ENCODE data around the gene ENHO.

DNA sequence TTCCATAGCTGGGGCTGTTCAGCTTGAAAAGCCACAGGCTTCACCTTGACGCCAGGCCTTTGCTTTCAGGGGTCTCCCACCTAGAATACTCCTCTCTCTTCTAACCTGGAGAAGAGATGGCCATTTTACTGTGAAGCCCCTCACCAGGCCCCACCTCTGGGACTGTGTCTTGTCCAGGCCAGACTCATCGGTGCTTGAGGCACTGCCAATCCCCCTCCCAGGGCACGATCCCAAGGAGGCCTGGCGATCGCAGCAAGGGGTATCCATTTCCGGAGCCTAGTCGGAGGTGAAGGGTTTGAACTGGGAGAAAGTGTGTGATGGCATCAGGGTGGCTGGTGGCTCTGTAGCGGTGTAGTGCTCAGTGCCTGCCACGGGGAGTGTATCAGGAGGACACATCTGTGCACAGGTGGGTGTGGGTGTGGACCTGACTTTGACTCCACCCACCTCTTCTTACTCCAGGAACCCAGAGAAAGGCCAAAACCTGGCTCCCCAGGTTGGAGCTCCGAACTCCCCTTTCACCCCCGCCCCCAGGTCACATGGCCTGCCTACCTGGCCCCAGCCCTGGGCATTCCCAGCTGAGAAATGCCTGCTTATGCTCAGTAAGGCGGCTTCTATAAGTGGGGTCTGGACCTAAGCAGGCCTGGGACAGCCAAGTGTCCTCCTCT lies 27.4 kb upstream of the ENHO start:
- TF ChIP-seq POLR2A (IDR thresholded peaks at IDR 0.05; ENCODE audit: low read depth, low read length) (no peak), RFX5 (IDR thresholded peaks at IDR 0.05; ENCODE audit: low read depth, low read length) (no peak), EGR1 (IDR thresholded peaks at IDR 0.05; ENCODE audit: borderline replicate concordance in 1 of 2, low read depth in 2 of 2, low read length in 2 of 2) (no peak), SIX5 (IDR thresholded peaks at IDR 0.05; ENCODE audit: low read depth, low read length, severe bottlenecking) (no peak), ZNF274 (IDR thresholded peaks at IDR 0.05; ENCODE audit: insufficient read depth, insufficient read length) (no peak)
- TF ChIP-seq, protein P1, sequence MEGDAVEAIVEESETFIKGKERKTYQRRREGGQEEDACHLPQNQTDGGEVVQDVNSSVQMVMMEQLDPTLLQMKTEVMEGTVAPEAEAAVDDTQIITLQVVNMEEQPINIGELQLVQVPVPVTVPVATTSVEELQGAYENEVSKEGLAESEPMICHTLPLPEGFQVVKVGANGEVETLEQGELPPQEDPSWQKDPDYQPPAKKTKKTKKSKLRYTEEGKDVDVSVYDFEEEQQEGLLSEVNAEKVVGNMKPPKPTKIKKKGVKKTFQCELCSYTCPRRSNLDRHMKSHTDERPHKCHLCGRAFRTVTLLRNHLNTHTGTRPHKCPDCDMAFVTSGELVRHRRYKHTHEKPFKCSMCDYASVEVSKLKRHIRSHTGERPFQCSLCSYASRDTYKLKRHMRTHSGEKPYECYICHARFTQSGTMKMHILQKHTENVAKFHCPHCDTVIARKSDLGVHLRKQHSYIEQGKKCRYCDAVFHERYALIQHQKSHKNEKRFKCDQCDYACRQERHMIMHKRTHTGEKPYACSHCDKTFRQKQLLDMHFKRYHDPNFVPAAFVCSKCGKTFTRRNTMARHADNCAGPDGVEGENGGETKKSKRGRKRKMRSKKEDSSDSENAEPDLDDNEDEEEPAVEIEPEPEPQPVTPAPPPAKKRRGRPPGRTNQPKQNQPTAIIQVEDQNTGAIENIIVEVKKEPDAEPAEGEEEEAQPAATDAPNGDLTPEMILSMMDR (IDR thresholded peaks at IDR 0.05 in 2 of 3, conservative IDR thresholded peaks at IDR 0.05 in 1 of 3; ENCODE audit: control insufficient read depth in 2 of 3, extremely low read depth in 1 of 3, insufficient read depth in 1 of 3, low read depth in 3 of 3, low read length in 3 of 3) = no peak
- TF ChIP-seq, protein P2, sequence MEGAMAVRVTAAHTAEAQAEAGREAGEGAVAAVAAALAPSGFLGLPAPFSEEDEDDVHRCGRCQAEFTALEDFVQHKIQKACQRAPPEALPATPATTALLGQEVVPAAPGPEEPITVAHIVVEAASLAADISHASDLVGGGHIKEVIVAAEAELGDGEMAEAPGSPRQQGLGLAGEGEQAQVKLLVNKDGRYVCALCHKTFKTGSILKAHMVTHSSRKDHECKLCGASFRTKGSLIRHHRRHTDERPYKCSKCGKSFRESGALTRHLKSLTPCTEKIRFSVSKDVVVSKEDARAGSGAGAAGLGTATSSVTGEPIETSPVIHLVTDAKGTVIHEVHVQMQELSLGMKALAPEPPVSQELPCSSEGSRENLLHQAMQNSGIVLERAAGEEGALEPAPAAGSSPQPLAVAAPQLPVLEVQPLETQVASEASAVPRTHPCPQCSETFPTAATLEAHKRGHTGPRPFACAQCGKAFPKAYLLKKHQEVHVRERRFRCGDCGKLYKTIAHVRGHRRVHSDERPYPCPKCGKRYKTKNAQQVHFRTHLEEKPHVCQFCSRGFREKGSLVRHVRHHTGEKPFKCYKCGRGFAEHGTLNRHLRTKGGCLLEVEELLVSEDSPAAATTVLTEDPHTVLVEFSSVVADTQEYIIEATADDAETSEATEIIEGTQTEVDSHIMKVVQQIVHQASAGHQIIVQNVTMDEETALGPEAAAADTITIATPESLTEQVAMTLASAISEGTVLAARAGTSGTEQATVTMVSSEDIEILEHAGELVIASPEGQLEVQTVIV (IDR thresholded peaks at IDR 0.05; ENCODE audit: borderline replicate concordance, partially characterized antibody) = no peak

Measured in GM12878 (cell line).